RWPE1 (cell line): Measurements from ENCODE around the gene NCOA7.

Experiments
- CTCF ChIA-PET: fragments of 350-600 bp; sonication (Branson Sonifier 250); formaldehyde crosslinking; extraction: SDS; loops from one replicate; lab custom pipeline; 2021; lab: Yijun Ruan, JAX
- POLR2A ChIA-PET: fragments of 400-600 bp; formaldehyde crosslinking; extraction: SDS; loops from one replicate; lab custom pipeline; 2020; ENCODE audit warnings: antibody characterized with exemption; ENCODE audit not compliant: low non-redundant PET; lab: Yijun Ruan, JAX
- DNase-seq: peaks from one replicate; pipeline ENCODE4 v3.0.0; 2012; ENCODE audit warnings: low spot score
- H3K27ac ChIP-seq: fragments of 450-650 bp; 2 replicates; pipeline ENCODE4 v1.5.1; 2017
- TF ChIP-seq, protein P1 (sequence below): fragments of 450-650 bp; conservative IDR thresholded peaks from 2 replicates; pipeline ENCODE4 v1.5.1; 2017; ENCODE audit warnings: low read depth, mild to moderate bottlenecking

NCOA7 gene, protein sequence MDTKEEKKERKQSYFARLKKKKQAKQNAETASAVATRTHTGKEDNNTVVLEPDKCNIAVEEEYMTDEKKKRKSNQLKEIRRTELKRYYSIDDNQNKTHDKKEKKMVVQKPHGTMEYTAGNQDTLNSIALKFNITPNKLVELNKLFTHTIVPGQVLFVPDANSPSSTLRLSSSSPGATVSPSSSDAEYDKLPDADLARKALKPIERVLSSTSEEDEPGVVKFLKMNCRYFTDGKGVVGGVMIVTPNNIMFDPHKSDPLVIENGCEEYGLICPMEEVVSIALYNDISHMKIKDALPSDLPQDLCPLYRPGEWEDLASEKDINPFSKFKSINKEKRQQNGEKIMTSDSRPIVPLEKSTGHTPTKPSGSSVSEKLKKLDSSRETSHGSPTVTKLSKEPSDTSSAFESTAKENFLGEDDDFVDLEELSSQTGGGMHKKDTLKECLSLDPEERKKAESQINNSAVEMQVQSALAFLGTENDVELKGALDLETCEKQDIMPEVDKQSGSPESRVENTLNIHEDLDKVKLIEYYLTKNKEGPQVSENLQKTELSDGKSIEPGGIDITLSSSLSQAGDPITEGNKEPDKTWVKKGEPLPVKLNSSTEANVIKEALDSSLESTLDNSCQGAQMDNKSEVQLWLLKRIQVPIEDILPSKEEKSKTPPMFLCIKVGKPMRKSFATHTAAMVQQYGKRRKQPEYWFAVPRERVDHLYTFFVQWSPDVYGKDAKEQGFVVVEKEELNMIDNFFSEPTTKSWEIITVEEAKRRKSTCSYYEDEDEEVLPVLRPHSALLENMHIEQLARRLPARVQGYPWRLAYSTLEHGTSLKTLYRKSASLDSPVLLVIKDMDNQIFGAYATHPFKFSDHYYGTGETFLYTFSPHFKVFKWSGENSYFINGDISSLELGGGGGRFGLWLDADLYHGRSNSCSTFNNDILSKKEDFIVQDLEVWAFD

DNA sequence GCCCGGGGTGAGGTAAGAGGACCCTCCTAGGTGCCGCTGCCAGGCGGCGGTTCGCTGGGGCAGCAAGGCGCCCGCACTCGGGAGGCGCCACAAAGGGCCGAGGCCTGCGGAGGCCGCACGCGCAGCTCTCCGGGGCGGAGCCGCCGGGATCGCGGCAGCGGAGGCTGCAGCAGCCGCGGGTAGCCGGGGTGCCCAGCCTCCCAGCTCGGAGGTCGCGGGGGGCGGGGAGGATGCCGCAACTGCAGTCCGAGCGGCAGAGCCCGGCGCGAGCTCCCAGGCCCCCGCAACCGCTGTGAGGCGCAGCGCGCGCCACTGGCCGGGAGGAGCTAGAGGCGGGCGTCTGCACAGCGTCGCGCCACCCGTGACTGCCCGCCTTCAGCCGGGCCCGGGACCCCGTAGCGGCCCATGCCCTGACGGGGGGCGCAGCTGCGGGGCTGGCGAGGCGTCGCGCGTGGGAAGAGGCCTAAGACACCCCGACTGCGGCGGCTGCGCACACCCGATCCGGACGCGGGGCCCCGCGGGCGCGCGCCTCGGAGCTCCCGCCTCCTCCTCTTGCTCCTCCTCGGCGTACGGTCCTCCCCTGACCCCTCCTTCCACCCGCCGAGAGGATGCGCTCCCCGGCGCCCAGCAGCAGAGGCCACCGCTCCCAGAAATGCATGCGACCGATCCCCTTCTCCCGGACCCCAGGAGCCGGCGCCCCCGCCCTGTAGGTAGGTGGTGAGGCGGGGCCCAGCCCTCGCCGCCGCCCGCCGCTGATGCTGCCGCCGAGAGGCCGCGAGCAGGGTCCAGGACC lies at the start of gene NCOA7:
Gene NCOA7, plus strand, starts transcription at position 603 of the 793 bp plus-strand sequence. CDS start 24,395 bp downstream, outside the sequence.
- TF ChIP-seq, protein P1, sequence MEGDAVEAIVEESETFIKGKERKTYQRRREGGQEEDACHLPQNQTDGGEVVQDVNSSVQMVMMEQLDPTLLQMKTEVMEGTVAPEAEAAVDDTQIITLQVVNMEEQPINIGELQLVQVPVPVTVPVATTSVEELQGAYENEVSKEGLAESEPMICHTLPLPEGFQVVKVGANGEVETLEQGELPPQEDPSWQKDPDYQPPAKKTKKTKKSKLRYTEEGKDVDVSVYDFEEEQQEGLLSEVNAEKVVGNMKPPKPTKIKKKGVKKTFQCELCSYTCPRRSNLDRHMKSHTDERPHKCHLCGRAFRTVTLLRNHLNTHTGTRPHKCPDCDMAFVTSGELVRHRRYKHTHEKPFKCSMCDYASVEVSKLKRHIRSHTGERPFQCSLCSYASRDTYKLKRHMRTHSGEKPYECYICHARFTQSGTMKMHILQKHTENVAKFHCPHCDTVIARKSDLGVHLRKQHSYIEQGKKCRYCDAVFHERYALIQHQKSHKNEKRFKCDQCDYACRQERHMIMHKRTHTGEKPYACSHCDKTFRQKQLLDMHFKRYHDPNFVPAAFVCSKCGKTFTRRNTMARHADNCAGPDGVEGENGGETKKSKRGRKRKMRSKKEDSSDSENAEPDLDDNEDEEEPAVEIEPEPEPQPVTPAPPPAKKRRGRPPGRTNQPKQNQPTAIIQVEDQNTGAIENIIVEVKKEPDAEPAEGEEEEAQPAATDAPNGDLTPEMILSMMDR = no peak
- H3K27ac ChIP-seq = peak within 1 kb of the TSS; percentile 90
- CTCF ChIA-PET = interaction anchor here (0.5 to 3.0 kb wide), 7 partner anchors 9 to 1489 kb away, joined by 3 to 13 read pairs (median 3); no protein-coding TSS in a partner anchor
- DNase-seq = peak; percentile 62
- POLR2A ChIA-PET = interaction anchor here (0.6 to 1.6 kb wide), 2 partner anchors 9 to 27 kb away, joined by 6 to 10 read pairs; no protein-coding TSS in a partner anchor

DNA sequence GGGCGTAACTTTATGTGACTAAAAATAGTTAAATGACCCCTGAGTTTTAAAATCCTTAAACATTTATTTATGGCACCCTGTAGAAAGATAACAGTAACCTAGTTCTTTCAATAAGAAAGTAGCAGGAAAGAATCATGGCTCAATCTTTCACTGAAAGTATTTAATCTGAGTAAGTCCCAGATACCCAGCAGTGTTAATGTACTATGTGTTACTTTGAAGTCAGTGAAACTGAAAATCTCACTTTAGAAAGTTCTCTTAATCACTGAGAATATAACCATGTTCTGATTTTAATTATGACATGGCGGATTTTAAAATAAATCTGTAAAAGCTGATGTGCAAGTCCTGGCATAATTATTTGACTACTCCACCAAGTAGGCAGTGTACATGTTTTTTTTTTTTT lies 49.4 kb upstream of the NCOA7 start:
- H3K27ac ChIP-seq = no peak overlapping the region
- POLR2A ChIA-PET = no interaction called here
- DNase-seq = no peak
- CTCF ChIA-PET = no interaction called here
- TF ChIP-seq, protein P1 = no peak

DNA sequence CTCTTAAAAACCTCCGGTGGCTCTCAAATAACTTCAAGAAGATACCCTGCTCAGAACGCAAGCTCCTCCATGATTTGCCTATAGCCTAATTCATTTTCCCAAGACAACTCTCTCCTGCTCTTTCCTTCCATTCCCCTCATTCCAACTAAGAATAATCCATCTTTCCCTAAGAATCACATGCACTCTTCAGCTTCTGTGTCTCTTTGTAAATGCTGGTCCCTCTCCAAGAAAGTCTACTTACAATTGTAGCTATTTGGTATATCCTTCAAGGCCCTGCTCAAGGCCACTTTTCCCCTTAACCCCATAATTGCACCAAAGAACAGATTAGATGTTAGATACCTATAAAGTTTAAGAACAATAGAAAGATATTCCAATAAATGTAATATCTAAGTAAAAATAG lies 48.7 kb upstream of the NCOA7 start:
- ChIA-PET CTCF (interaction anchor here (0.7 kb wide), 1 partner anchor 563 kb away, joined by 3 read pairs; no protein-coding TSS in a partner anchor), POLR2A (no interaction called here)
- TF ChIP-seq, protein P1 = no peak
- no peak for DNase-seq
- H3K27ac ChIP-seq = no peak overlapping the region

DNA sequence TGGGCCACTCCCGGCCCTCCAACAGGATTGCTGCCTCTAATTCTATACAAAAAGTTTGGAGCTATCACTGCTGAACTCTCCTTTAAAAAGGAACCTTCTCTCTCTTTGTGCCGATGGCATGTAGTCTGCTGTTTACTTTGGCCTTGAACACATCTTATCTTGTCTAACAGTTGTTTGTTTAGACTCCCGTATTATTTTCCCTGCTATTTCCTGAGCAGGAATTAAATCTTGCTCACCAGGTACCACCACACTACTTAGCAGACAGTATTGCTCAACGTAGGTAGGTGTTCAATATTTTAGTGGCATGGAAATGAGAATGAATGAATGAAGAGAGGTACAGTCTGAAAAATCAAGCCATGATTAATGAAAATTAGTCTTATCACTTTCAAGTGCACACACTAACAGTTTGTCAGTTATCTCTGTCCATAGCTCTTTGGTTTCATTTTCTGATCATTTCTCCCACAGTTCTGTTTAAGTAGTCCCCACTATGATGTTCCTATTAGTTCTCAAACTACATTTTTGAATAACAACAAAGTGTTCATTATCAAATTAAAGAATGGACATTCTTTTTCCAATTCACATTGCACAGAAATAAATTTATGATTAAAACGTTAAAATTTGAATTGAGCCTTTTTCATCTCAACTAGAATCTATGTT lies 48.2 kb upstream of the NCOA7 start:
- CTCF ChIA-PET = interaction anchor here (0.7 kb wide), 1 partner anchor 562 kb away, joined by 3 read pairs; no protein-coding TSS in a partner anchor
- TF ChIP-seq, protein P1 = no peak

DNA sequence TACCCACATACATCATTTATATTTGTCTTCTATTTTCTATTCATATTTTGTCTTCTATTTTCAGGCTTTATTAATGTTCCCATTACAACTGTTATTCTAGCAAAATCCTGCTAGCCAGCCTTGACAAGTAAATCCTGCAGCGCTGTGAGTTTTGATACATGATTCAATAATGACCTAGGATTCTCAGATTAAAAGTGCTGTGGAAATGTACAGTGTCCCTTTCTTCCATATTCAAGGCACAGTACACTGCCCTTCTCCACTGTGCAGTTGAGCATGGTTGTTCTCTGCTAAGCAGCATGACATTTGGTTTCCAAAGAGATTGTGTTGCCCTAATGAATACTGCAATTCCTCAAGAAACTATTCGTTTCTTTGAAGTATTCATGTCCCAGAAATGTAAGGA lies 47.2 kb upstream of the NCOA7 start:
- H3K27ac ChIP-seq = no peak overlapping the region
- CTCF ChIA-PET = no interaction called here
- POLR2A ChIA-PET = no interaction called here
- no peak for DNase-seq
- TF ChIP-seq, protein P1 = no peak

More for the DNA sequence above, 48.2 kb upstream of the NCOA7 start:
- POLR2A ChIA-PET = no interaction called here
- no peak overlapping the region for H3K27ac ChIP-seq
- no peak for DNase-seq
